NCI-H2227 (cell line): Measurements from ENCODE around the gene CCDC87.
"Not testable (repeated sequence)": the region's sequence is repeated elsewhere in the genome, so short reads cannot be mapped to it uniquely, and the experiment has no call there.

ENCODE experiments used
- DNase-seq: peaks from one replicate; lab custom pipeline; 2025; ENCODE audit not compliant: unreplicated experiment; lab: John Stamatoyannopoulos, UW

CCDC87 gene

GRCh38 chr11:66582565-66583147 lies 10.2 kb downstream of the CCDC87 start:
- DNase-seq: not testable (repeated sequence)

GRCh38 chr11:66581261-66581660 lies 11.6 kb downstream of the CCDC87 start:
- DNase-seq: no peak

GRCh38 chr11:66580803-66581202 lies 12.1 kb downstream of the CCDC87 start:
- DNase-seq: no peak

- peak; percentile 75 for DNase-seq
Measured at GRCh38 chr11:66579017-66579606, 13.8 kb downstream of the CCDC87 start.

- DNase-seq: no peak
Measured at GRCh38 chr11:66570850-66571180, 22.0 kb downstream of the CCDC87 start.

- no peak for DNase-seq
Measured at GRCh38 chr11:66570079-66570849, 22.6 kb downstream of the CCDC87 start.

- DNase-seq: no peak
Measured at GRCh38 chr11:66569076-66569475, 23.8 kb downstream of the CCDC87 start.

- DNase-seq: peak; percentile 90
Measured at GRCh38 chr11:66568124-66568916, 24.5 kb downstream of the CCDC87 start, which contains the start of gene CTSF. Gene CTSF (minus strand): TSS chr11:66568606. CDS start chr11:66568486, 120 bp downstream.

GRCh38 chr11:66567787-66568123 lies 25.1 kb downstream of the CCDC87 start:
- no peak for DNase-seq

GRCh38 chr11:66566221-66566620 lies 26.6 kb downstream of the CCDC87 start:
- no peak for DNase-seq

GRCh38 chr11:66564984-66565383 lies 27.9 kb downstream of the CCDC87 start:
- no peak for DNase-seq

GRCh38 chr11:66564538-66564937 lies 28.3 kb downstream of the CCDC87 start:
- DNase-seq: no peak

GRCh38 chr11:66563832-66564231 lies 29.0 kb downstream of the CCDC87 start:
- no peak for DNase-seq

GRCh38 chr11:66562907-66563583 lies 29.8 kb downstream of the CCDC87 start:
- no peak for DNase-seq

GRCh38 chr11:66562275-66562674 lies 30.6 kb downstream of the CCDC87 start:
- no peak for DNase-seq

GRCh38 chr11:66561975-66562248 lies 31.0 kb downstream of the CCDC87 start:
- no peak for DNase-seq

GRCh38 chr11:66561178-66561974 lies 31.5 kb downstream of the CCDC87 start:
- DNase-seq: no peak

- DNase-seq: no peak
Measured at GRCh38 chr11:66559866-66560676, 32.8 kb downstream of the CCDC87 start.

GRCh38 chr11:66559142-66559865 lies 33.6 kb downstream of the CCDC87 start:
- DNase-seq: no peak
